Measurements from ENCODE around the gene C1R.
A peak's percentile ranks its signal among the peaks of the same experiment; 100 is the strongest.

The C1R gene

DNA sequence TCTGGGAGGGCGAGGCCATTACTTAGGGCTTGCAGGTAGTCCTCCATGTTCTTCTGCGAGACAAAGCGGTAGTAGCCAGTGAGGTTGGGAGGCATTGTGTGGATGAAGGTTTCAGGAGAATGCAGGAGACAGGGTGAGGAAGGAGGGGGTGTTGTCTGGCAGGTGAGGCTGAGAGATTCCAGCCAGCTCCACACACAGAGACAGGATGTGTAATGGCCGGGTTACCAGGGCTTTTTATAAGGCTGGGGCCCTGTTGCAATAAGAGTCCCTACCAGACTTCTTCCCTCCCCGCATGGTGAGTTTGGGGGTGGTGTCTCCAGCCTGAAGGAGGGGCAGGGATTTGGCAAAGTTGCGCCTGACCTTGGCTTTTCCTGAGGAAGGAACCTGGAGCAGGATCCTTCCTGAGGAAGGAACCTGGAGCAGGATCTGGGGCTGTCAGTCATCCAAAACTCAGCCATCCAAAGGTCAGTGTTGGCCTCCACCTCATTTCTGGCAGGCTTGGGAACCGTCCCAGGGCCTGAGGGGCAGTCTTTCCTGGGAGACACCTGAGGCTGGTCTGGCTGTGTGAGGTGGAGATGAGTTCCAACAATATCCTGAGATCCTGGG lies 36.5 kb upstream of the C1R start, which contains the start of gene RBP5:
RBP5 (minus strand) TSS at position 209 of the 606 bp plus-strand sequence; CDS start at position 95, 114 bp downstream.
- Histone ChIP-seq H3K27ac (replicated peaks; ENCODE audit: low read length) (no peak within 1 kb of the TSS), H2BK15ac (ENCODE audit: low read length) (peak within 1 kb of the TSS; percentile 81), H3K23ac (ENCODE audit: low read depth, low read length, poor library complexity) (peak within 1 kb of the TSS; percentile 94), H2BK120ac (ENCODE audit: low read depth, low read length) (no peak within 1 kb of the TSS), H4K91ac (ENCODE audit: low read depth, low read length, poor library complexity) (peak within 1 kb of the TSS; percentile 74), H3K4me3 (ENCODE audit: low read length in 2 of 2) (peak within 1 kb of the TSS; percentile 84 to 89), H3K27me3 (ENCODE audit: control insufficient read depth in 3 of 3, insufficient read depth in 3 of 3, low read depth in 1 of 3, low read length in 3 of 3) (peaks cover 0 to 20% (median 0%) of the 10 kb centered on the region in 3 experiments), H3K14ac (ENCODE audit: low read length) (peak within 1 kb of the TSS; percentile 39), H2AK5ac (ENCODE audit: low read depth, low read length) (peak within 1 kb of the TSS; percentile 69), H2AFZ (ENCODE audit: low read length) (peak within 1 kb of the TSS; percentile 98), H3K4ac (ENCODE audit: low read length) (peak within 1 kb of the TSS; percentile 43), H3K4me1 (ENCODE audit: control insufficient read depth in 2 of 2, insufficient read depth in 1 of 2, low read depth in 1 of 2, low read length in 2 of 2) (peaks cover 9 to 20% of the 10 kb centered on the region in 2 donors), H3K9me3 (replicated peaks in 1 of 2; ENCODE audit: control insufficient read depth in 2 of 2, insufficient read depth in 1 of 2, low read depth in 1 of 2, low read length in 2 of 2) (no peaks in the 10 kb centered on the region), H3K9ac (ENCODE audit: low read depth, low read length, poor library complexity) (peak within 1 kb of the TSS; percentile 93), H2BK5ac (ENCODE audit: low read length) (no peak within 1 kb of the TSS), H2BK12ac (ENCODE audit: low read length) (no peak within 1 kb of the TSS), H3K79me1 (ENCODE audit: low read depth, low read length) (no peaks in the 10 kb centered on the region), H3K18ac (ENCODE audit: low read length) (peak within 1 kb of the TSS; percentile 87), H3K4me2 (ENCODE audit: insufficient read depth, low read length, poor library complexity, severe bottlenecking) (peak within 1 kb of the TSS; percentile 100), H4K8ac (ENCODE audit: low read depth, low read length) (no peak within 1 kb of the TSS), H3K36me3 (replicated peaks in 1 of 2; ENCODE audit: control insufficient read depth in 2 of 2, insufficient read depth in 2 of 2, low read length in 2 of 2) (peaks cover 0 to 9% of the 10 kb centered on the region in 2 donors)
- no CpG with 5 or more reads among the region's 7 CpGs for WGBS, 2 donors (ENCODE audit: extremely low coverage in 2 of 2, insufficient read length in 2 of 2, insufficient replicate concordance in 1 of 2)
- DNase-seq (ENCODE audit: low spot score): no peak

DNA sequence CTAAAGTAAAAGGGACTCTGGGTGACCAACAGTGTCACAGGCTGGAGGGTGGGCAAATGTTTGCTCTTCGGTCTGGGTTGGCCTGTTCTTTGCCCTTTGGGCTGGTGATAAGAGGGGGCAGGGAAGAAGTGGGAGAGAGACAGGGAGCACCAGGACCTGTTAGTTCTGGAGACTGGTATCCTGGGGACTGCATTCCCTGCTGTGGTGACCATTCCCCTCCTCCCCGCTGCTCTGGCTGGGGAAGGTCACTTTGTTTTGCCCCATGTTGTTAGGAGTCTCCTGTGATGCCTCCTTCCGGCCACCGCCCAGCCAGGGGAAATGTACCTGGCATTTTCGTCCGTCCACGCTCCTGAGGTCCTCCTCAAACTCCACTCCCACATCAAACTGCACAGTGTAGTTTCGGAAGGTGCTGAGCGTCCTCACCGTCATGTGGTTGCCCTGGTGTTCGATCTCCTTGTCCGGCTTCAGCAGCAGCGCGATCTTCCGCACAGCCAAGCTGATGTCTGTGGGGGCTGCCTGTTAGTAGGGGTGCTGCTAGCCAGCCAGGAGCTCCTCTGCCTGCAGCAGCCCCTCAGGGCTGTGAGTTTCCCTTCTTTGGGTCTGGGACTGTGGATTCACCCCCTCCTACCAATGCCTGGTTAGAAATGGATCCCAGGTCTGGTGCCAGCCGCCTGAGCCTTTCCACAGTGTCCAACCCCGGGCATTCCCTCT lies 35.8 kb upstream of the C1R start:
- H3K27ac ChIP-seq (replicated peaks; ENCODE audit: low read length): no peak overlapping the region
- H3K4me2 ChIP-seq (ENCODE audit: insufficient read depth, low read length, poor library complexity, severe bottlenecking): no peak overlapping the region
- H3K9me3 ChIP-seq (replicated peaks in 1 of 2; ENCODE audit: control insufficient read depth in 2 of 2, insufficient read depth in 1 of 2, low read depth in 1 of 2, low read length in 2 of 2): no peaks in the 10 kb centered on the region
- H3K36me3 ChIP-seq (replicated peaks in 1 of 2; ENCODE audit: control insufficient read depth in 2 of 2, insufficient read depth in 2 of 2, low read length in 2 of 2): peaks cover 0 to 3% of the 10 kb centered on the region in 2 donors
- no peak for DNase-seq (ENCODE audit: low spot score)
- H2AK5ac ChIP-seq (ENCODE audit: low read depth, low read length): peak overlapping the region; percentile 69
- WGBS, 2 donors (ENCODE audit: extremely low coverage in 2 of 2, insufficient read length in 2 of 2, insufficient replicate concordance in 1 of 2): no CpG with 5 or more reads among the region's 17 CpGs
- no peaks in the 10 kb centered on the region for H3K79me1 ChIP-seq (ENCODE audit: low read depth, low read length)
- peak overlapping the region; percentile 94 for H3K23ac ChIP-seq (ENCODE audit: low read depth, low read length, poor library complexity)
- no peak overlapping the region for H2BK120ac ChIP-seq (ENCODE audit: low read depth, low read length)
- no peak overlapping the region for H3K4me3 ChIP-seq (ENCODE audit: low read length in 2 of 2)
- H4K8ac ChIP-seq (ENCODE audit: low read depth, low read length): no peak overlapping the region
- no peak overlapping the region for H4K91ac ChIP-seq (ENCODE audit: low read depth, low read length, poor library complexity)
- peaks cover 0 to 20% (median 0%) of the 10 kb centered on the region in 3 experiments for H3K27me3 ChIP-seq (ENCODE audit: control insufficient read depth in 3 of 3, insufficient read depth in 3 of 3, low read depth in 1 of 3, low read length in 3 of 3)
- peak overlapping the region; percentile 70 for H2BK15ac ChIP-seq (ENCODE audit: low read length)
- peak overlapping the region; percentile 43 for H3K4ac ChIP-seq (ENCODE audit: low read length)
- peak overlapping the region; percentile 41 for H3K18ac ChIP-seq (ENCODE audit: low read length)
- H2AFZ ChIP-seq (ENCODE audit: low read length): no peak overlapping the region
- no peak overlapping the region for H3K14ac ChIP-seq (ENCODE audit: low read length)
- H2BK12ac ChIP-seq (ENCODE audit: low read length): no peak overlapping the region
- H2BK5ac ChIP-seq (ENCODE audit: low read length): no peak overlapping the region
- H3K4me1 ChIP-seq (ENCODE audit: control insufficient read depth in 2 of 2, insufficient read depth in 1 of 2, low read depth in 1 of 2, low read length in 2 of 2): peaks cover 9 to 20% of the 10 kb centered on the region in 2 donors
- no peak overlapping the region for H3K9ac ChIP-seq (ENCODE audit: low read depth, low read length, poor library complexity)

DNA sequence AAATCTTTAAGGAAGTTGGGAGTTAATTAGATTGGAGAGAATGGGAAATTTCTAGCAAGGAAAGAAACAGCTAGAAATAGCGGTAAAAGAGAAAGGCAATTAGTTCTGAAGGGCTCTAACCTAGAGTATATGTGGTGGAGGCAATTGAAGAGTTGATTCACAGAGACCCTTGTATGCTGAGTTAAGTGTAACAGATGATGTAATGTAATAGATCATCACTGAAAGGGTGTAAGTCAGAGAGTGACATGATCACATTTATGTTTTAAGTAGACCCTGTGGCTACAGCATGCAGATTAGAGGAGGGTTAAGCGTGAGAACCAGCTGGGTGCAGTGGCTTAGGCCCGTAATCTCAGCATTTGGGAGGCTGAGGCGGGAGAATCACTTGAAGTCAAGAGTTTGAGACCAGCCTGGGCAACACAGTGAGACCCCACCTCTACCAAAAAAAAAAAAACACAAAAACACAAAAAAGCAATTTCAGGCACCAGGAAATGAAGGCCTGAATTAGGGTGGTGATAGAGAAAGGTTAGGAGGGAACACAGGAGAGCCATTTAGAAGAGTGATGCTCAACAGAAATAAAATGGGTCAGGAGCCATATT lies 33.5 kb upstream of the C1R start:
- H2BK15ac ChIP-seq (ENCODE audit: low read length): no peak overlapping the region
- H3K4me2 ChIP-seq (ENCODE audit: insufficient read depth, low read length, poor library complexity, severe bottlenecking): no peak overlapping the region
- peaks cover 0 to 18% (median 0%) of the 10 kb centered on the region in 3 experiments for H3K27me3 ChIP-seq (ENCODE audit: control insufficient read depth in 3 of 3, insufficient read depth in 3 of 3, low read depth in 1 of 3, low read length in 3 of 3)
- no peak overlapping the region for H3K14ac ChIP-seq (ENCODE audit: low read length)
- no peak for DNase-seq (ENCODE audit: low spot score)
- no peak overlapping the region for H3K9ac ChIP-seq (ENCODE audit: low read depth, low read length, poor library complexity)
- no peaks in the 10 kb centered on the region for H3K79me1 ChIP-seq (ENCODE audit: low read depth, low read length)
- no peak overlapping the region for H2BK120ac ChIP-seq (ENCODE audit: low read depth, low read length)
- H3K4me1 ChIP-seq (ENCODE audit: control insufficient read depth in 2 of 2, insufficient read depth in 1 of 2, low read depth in 1 of 2, low read length in 2 of 2): peaks cover 2 to 3% of the 10 kb centered on the region in 2 donors
- no peak overlapping the region for H2AK5ac ChIP-seq (ENCODE audit: low read depth, low read length)
- no peak overlapping the region for H3K18ac ChIP-seq (ENCODE audit: low read length)
- H3K9me3 ChIP-seq (replicated peaks in 1 of 2; ENCODE audit: control insufficient read depth in 2 of 2, insufficient read depth in 1 of 2, low read depth in 1 of 2, low read length in 2 of 2): no peaks in the 10 kb centered on the region
- no peak overlapping the region for H3K4ac ChIP-seq (ENCODE audit: low read length)
- H2BK5ac ChIP-seq (ENCODE audit: low read length): no peak overlapping the region
- no peak overlapping the region for H2BK12ac ChIP-seq (ENCODE audit: low read length)
- no peak overlapping the region for H4K8ac ChIP-seq (ENCODE audit: low read depth, low read length)
- no peak overlapping the region for H3K23ac ChIP-seq (ENCODE audit: low read depth, low read length, poor library complexity)
- H4K91ac ChIP-seq (ENCODE audit: low read depth, low read length, poor library complexity): no peak overlapping the region
- no peaks in the 10 kb centered on the region for H3K36me3 ChIP-seq (replicated peaks in 1 of 2; ENCODE audit: control insufficient read depth in 2 of 2, insufficient read depth in 2 of 2, low read length in 2 of 2)
- no peak overlapping the region for H3K4me3 ChIP-seq (ENCODE audit: low read length in 2 of 2)
- no CpG with 5 or more reads among the region's 4 CpGs for WGBS, 2 donors (ENCODE audit: extremely low coverage in 2 of 2, insufficient read length in 2 of 2, insufficient replicate concordance in 1 of 2)
- H2AFZ ChIP-seq (ENCODE audit: low read length): no peak overlapping the region
- H3K27ac ChIP-seq (replicated peaks; ENCODE audit: low read length): no peak overlapping the region

Measured in neuronal stem cell (in vitro differentiated cells).